ENCODE measurements around the gene COG1.

DNA sequence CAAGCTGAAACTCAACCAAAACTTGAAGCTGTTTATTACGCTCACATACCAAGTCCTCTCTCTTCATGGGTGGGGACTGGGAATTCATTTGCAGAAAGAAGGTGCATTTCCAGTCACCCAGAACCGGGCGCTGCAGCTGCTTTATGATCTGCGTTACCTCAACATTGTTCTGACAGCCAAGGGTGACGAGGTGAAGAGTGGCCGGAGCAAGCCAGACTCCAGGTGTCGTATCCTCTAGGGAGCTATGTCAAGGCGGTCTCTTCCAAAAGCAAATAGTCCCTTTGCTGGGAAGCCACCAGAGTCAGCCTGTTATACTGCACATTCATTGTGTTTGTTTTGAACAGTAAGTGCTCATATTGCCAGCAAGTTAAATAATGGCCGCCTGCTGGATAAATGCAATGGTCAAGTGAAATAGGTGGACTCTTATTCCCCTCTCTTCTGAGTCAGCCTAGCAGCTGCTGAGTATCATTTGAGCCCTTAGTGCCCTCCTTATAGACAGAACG lies 12.7 kb downstream of the COG1 start:
- TF ChIP-seq, protein P1, sequence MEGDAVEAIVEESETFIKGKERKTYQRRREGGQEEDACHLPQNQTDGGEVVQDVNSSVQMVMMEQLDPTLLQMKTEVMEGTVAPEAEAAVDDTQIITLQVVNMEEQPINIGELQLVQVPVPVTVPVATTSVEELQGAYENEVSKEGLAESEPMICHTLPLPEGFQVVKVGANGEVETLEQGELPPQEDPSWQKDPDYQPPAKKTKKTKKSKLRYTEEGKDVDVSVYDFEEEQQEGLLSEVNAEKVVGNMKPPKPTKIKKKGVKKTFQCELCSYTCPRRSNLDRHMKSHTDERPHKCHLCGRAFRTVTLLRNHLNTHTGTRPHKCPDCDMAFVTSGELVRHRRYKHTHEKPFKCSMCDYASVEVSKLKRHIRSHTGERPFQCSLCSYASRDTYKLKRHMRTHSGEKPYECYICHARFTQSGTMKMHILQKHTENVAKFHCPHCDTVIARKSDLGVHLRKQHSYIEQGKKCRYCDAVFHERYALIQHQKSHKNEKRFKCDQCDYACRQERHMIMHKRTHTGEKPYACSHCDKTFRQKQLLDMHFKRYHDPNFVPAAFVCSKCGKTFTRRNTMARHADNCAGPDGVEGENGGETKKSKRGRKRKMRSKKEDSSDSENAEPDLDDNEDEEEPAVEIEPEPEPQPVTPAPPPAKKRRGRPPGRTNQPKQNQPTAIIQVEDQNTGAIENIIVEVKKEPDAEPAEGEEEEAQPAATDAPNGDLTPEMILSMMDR (IDR thresholded peaks at IDR 0.05) = no peak
- TF ChIP-seq POLR2AphosphoS5 (IDR thresholded peaks at IDR 0.05; ENCODE audit: low read depth, low read length) (no peak; the same call in 1 of the 2 replicates), TCF7L2 (IDR thresholded peaks at IDR 0.05; ENCODE audit: low read depth, low read length) (no peak)
- TF ChIP-seq, protein P2, sequence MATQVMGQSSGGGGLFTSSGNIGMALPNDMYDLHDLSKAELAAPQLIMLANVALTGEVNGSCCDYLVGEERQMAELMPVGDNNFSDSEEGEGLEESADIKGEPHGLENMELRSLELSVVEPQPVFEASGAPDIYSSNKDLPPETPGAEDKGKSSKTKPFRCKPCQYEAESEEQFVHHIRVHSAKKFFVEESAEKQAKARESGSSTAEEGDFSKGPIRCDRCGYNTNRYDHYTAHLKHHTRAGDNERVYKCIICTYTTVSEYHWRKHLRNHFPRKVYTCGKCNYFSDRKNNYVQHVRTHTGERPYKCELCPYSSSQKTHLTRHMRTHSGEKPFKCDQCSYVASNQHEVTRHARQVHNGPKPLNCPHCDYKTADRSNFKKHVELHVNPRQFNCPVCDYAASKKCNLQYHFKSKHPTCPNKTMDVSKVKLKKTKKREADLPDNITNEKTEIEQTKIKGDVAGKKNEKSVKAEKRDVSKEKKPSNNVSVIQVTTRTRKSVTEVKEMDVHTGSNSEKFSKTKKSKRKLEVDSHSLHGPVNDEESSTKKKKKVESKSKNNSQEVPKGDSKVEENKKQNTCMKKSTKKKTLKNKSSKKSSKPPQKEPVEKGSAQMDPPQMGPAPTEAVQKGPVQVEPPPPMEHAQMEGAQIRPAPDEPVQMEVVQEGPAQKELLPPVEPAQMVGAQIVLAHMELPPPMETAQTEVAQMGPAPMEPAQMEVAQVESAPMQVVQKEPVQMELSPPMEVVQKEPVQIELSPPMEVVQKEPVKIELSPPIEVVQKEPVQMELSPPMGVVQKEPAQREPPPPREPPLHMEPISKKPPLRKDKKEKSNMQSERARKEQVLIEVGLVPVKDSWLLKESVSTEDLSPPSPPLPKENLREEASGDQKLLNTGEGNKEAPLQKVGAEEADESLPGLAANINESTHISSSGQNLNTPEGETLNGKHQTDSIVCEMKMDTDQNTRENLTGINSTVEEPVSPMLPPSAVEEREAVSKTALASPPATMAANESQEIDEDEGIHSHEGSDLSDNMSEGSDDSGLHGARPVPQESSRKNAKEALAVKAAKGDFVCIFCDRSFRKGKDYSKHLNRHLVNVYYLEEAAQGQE (IDR thresholded peaks at IDR 0.05; ENCODE audit: insufficient read depth in 1 of 2, low read depth in 2 of 2, low read length in 1 of 2) = no peak

All from Panc1 (cell line).